OCI-LY7 (cell line): ENCODE results near the gene BCL11A. TPM values are rescaled to one million over a fixed set of nuclear protein-coding genes. Genes with fewer than 3 reads are reported as not detected.

Experiments
- BruUV-seq: library from RNA; stranded (reverse); fragments of 400-500 nt; replicated peaks from 2 replicates; lab custom pipeline; 2021; lab: Mats Ljungman, UMichigan
- CTCF ChIA-PET: fragments of 300-600 bp; sonication (Branson Sonifier 250); formaldehyde crosslinking; loops from one replicate; lab custom pipeline; 2022; ENCODE audit warnings: antibody characterized with exemption; ENCODE audit not compliant: unreplicated experiment; lab: Charles Lee
- POLR2A ChIA-PET: fragments of 300-600 bp; sonication (Branson Sonifier 250); formaldehyde crosslinking; loops from one replicate; lab custom pipeline; 2022; ENCODE audit warnings: antibody characterized with exemption; lab: Charles Lee
- DNase-seq: peaks from one replicate; pipeline ENCODE4 v3.0.0-alpha.2; 2015; ENCODE audit warnings: low spot score
- H2AFZ ChIP-seq: fragments of 200-600 bp; sonication (generic), shearing (Covaris generic); 2 replicates; pipeline ENCODE4 v1.6.1; 2014; ENCODE audit warnings: mild to moderate bottlenecking, antibody characterized with exemption, low read length, moderate library complexity
- H3K27ac ChIP-seq: fragments of 200-600 bp; sonication (generic); 2 replicates; pipeline ENCODE4 v1.5.1; 2014; ENCODE audit warnings: mixed run types, low read depth, mild to moderate bottlenecking, moderate library complexity, low read length, inconsistent platforms; ENCODE audit not compliant: poor library complexity, severe bottlenecking
- H3K36me3 ChIP-seq: fragments of 200-600 bp; sonication (generic); 2 replicates; pipeline ENCODE4 v1.6.1; 2014; ENCODE audit warnings: mild to moderate bottlenecking, antibody characterized with exemption, low read length, moderate library complexity, mixed read lengths; ENCODE audit not compliant: insufficient read depth
- H3K4me1 ChIP-seq: fragments of 200-600 bp; sonication (generic); 2 replicates; pipeline ENCODE4 v1.5.1; 2014; ENCODE audit warnings: mild to moderate bottlenecking, low read length; ENCODE audit not compliant: insufficient read depth, poor library complexity, severe bottlenecking
- H3K4me2 ChIP-seq: fragments of 200-600 bp; sonication (generic); 2 replicates; pipeline ENCODE4 v1.6.1; 2014; ENCODE audit warnings: mild to moderate bottlenecking, low read length
- H3K4me3 ChIP-seq: fragments of 200-600 bp; sonication (generic); 2 replicates; pipeline ENCODE4 v1.5.1; 2014; ENCODE audit warnings: mild to moderate bottlenecking, low read depth, low read length; ENCODE audit not compliant: poor library complexity, severe bottlenecking
- H3K79me2 ChIP-seq: fragments of 200-600 bp; sonication (generic); 2 replicates; pipeline ENCODE4 v1.6.1; 2016; ENCODE audit warnings: low read depth, mild to moderate bottlenecking, low read length, moderate library complexity, mixed read lengths; ENCODE audit not compliant: insufficient read depth
- H3K9me2 ChIP-seq: fragments of 200-600 bp; sonication (generic); 2 replicates; pipeline ENCODE4 v1.6.1; 2016; ENCODE audit warnings: mild to moderate bottlenecking, low read length, mixed read lengths; ENCODE audit not compliant: insufficient read depth
- H3K9me3 ChIP-seq: fragments of 200-600 bp; sonication (generic); 2 replicates; pipeline ENCODE4 v1.6.1; 2014; ENCODE audit warnings: mild to moderate bottlenecking, mixed run types, low read length, mixed read lengths
- H4K20me1 ChIP-seq: fragments of 200-600 bp; sonication (generic); 2 replicates; pipeline ENCODE4 v1.6.1; 2014; ENCODE audit warnings: mild to moderate bottlenecking, antibody characterized with exemption, low read length, moderate library complexity, mixed read lengths; ENCODE audit not compliant: insufficient read depth
- EZH2phosphoT487 ChIP-seq: fragments of 200-600 bp; sonication (generic); IDR thresholded peaks from 2 replicates; pipeline ENCODE4 v1.6.1; 2018; ENCODE audit warnings: low read depth, borderline replicate concordance, mild to moderate bottlenecking, mixed run types, antibody characterized with exemption, low read length, moderate library complexity, mixed read lengths
- intact Hi-C: fragments of 100-400 bp; cut with micrococcal nuclease; formaldehyde crosslinking; loops from one replicate; pipeline ENCODE4 v1.10.0; 2022; ENCODE audit not compliant: unreplicated experiment
- total RNA-seq, 2 experiments: library from RNA; depleted of rRNA in 1 of 2; stranded (reverse); fragments of >200 nt in 1 of 2; shearing (Covaris generic) in 1 of 2; gene quantifications; 2 replicates each; pipeline ENCODE4 v1.2.3, GENCODE V29; 2014 to 2022
- TF ChIP-seq, protein P1 (sequence below): fragments of 200-600 bp; sonication (generic); conservative IDR thresholded peaks from 2 replicates; pipeline ENCODE4 v1.5.1; 2014; ENCODE audit warnings: mild to moderate bottlenecking, antibody characterized with exemption, low read length, moderate library complexity, mixed read lengths

The BCL11A gene
- total RNA-seq, 2 experiments from 2014 or later = 64.3 to 167 TPM

DNA sequence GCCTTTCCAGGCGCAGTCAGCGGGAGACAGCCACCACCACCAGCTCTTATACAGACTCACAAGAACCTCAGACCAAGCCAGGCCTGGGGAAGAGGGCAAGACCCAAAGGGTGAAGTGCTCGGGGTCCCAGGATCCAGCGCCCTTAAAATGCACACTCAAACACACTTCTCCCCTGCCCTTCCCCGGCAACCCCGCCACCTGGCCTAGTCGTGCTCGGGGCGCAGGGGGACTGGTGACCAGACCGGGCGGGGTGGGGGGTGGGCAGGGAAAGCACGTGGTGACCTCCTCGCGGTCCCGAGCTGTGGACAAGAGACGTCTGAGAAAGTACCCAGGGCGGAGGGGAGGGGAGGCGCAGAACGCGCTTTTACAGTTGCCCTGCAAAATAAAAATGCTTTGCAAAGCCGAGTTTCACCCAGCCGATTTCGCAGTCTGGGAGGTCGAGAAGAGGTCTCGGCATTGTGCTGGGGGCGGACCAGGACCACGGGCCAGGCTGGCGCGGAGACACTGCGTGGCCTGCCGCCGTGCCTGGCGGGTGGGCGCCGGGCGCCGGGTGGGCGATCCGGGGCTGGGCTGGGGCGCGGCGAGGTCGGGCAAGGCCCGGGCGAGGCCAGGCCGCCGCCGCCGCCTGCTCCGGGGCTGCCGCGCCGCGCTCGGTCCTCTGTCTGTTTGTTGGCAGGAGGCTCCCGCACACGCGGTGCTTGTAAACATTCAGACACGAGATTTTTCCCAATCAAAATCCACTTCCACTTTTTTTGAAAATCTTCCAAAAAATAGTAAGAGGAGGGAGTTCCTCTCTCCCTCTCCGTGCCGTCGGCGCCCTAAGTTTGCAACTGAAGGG is 2.0 kb downstream of the BCL11A start:
- Histone ChIP-seq H4K20me1 (no peaks in the 10 kb centered on the region; the same call in 1 of the 2 replicates), H3K79me2 (peaks cover 74% of the 10 kb centered on the region), H2AFZ (peak overlapping the region; percentile 1; the same call in 1 of the 2 replicates), H3K4me3 (peak overlapping the region; percentile 93), H3K9me2 (no peaks in the 10 kb centered on the region), H3K36me3 (peaks cover 37% of the 10 kb centered on the region), H3K9me3 (no peaks in the 10 kb centered on the region), H3K27ac (peak overlapping the region; percentile 90), H3K4me2 (peak overlapping the region; percentile 100), H3K4me1 (peaks cover 20% of the 10 kb centered on the region)
- BruUV-seq = no TSS peak
- intact Hi-C loops = loop anchor here (2.0 to 10.0 kb wide), 5 partner anchors 233 to 1483 kb away; partner anchors contain the start of gene REL
- POLR2A ChIA-PET = interaction anchor here (0.6 to 4.1 kb wide), 8 partner anchors 10 to 411 kb away, joined by 3 to 31 read pairs (median 5); no protein-coding TSS in a partner anchor
- CTCF ChIA-PET = interaction anchor here (0.6 to 2.0 kb wide), 3 partner anchors 103 to 197 kb away, joined by 3 to 14 read pairs (median 4); no protein-coding TSS in a partner anchor
- TF ChIP-seq, protein P1, sequence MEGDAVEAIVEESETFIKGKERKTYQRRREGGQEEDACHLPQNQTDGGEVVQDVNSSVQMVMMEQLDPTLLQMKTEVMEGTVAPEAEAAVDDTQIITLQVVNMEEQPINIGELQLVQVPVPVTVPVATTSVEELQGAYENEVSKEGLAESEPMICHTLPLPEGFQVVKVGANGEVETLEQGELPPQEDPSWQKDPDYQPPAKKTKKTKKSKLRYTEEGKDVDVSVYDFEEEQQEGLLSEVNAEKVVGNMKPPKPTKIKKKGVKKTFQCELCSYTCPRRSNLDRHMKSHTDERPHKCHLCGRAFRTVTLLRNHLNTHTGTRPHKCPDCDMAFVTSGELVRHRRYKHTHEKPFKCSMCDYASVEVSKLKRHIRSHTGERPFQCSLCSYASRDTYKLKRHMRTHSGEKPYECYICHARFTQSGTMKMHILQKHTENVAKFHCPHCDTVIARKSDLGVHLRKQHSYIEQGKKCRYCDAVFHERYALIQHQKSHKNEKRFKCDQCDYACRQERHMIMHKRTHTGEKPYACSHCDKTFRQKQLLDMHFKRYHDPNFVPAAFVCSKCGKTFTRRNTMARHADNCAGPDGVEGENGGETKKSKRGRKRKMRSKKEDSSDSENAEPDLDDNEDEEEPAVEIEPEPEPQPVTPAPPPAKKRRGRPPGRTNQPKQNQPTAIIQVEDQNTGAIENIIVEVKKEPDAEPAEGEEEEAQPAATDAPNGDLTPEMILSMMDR = no peak
- no peak for TF ChIP-seq EZH2phosphoT487
- peak; percentile 66 for DNase-seq

DNA sequence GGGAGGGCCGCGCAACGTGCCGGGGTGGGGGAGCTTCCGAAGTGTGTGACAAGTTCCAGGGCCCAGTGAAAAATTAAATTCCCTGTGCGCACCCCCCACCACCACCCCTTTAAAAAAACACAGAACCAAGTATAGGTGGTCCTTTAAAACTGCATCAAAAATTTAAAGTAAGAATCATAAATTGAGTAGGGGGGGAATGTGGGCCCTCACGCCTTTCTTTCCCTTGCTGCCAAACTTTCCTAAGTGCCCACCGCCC is 2.5 kb downstream of the BCL11A start:
- H3K9me2 ChIP-seq = no peaks in the 10 kb centered on the region
- H3K4me1 ChIP-seq = peaks cover 26% of the 10 kb centered on the region
- BruUV-seq = no TSS peak
- peaks cover 74% of the 10 kb centered on the region for H3K79me2 ChIP-seq
- peaks cover 3% of the 10 kb centered on the region; the same call in 1 of the 2 replicates for H4K20me1 ChIP-seq
- TF ChIP-seq, protein P1 = no peak
- TF ChIP-seq EZH2phosphoT487 = no peak
- H3K36me3 ChIP-seq = peaks cover 42% of the 10 kb centered on the region
- no peak for DNase-seq
- H3K27ac ChIP-seq = peak overlapping the region; percentile 90
- POLR2A ChIA-PET = interaction anchor here (0.9 to 4.1 kb wide), 6 partner anchors 9 to 238 kb away, joined by 4 to 31 read pairs (median 8); no protein-coding TSS in a partner anchor
- intact Hi-C loops = loop anchor here (1.0 to 10.0 kb wide), 8 partner anchors 67 to 1484 kb away; partner anchors contain the start of gene REL
- peak overlapping the region; percentile 1; the same call in 1 of the 2 replicates for H2AFZ ChIP-seq
- H3K4me3 ChIP-seq = peak overlapping the region; percentile 93
- CTCF ChIA-PET = interaction anchor here (0.6 to 2.0 kb wide), 4 partner anchors 103 to 231 kb away, joined by 3 to 14 read pairs (median 6); no protein-coding TSS in a partner anchor
- no peaks in the 10 kb centered on the region for H3K9me3 ChIP-seq
- peak overlapping the region; percentile 100 for H3K4me2 ChIP-seq
